ENCODE results near the gene ESYT2. TPM values are rescaled to one million over a fixed set of nuclear protein-coding genes. Genes with fewer than 3 reads are reported as not detected.
A peak's percentile ranks its signal among the peaks of the same experiment; 100 is the strongest.

The ESYT2 gene
- total RNA-seq, 1 experiment from 2014 or later = 37.5 TPM

DNA sequence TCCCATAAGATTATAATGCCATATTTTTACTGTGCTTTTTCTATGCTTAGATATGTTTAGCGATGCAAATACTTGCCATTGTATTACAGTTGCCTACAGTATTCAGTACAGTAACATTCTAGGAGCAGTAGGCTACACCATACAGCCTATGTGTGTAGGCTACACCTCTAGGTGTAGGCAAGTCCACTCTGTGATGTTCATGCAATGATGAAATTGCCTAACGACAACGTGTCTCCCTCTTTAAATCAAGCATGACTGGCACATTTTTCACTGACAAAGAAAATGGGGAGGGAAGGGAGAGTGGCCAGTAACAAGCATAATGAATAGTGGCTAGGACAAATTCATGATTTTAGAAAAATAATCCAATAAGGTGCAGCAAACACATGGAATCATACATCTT lies 126.4 kb downstream of the ESYT2 start:
- BruUV-seq (replicated peaks) = TSS peak; percentile 43
- H3K27me3 ChIP-seq (replicated peaks; ENCODE audit: insufficient read depth, low read depth, low read length, poor library complexity) = no peaks in the 10 kb centered on the region
- CTCF ChIA-PET = no interaction called here
- no peak for TF ChIP-seq EZH2 (IDR thresholded peaks at IDR 0.05; ENCODE audit: borderline replicate concordance, low read depth, low read length, poor library complexity, severe bottlenecking)
- TF ChIP-seq, protein P1, sequence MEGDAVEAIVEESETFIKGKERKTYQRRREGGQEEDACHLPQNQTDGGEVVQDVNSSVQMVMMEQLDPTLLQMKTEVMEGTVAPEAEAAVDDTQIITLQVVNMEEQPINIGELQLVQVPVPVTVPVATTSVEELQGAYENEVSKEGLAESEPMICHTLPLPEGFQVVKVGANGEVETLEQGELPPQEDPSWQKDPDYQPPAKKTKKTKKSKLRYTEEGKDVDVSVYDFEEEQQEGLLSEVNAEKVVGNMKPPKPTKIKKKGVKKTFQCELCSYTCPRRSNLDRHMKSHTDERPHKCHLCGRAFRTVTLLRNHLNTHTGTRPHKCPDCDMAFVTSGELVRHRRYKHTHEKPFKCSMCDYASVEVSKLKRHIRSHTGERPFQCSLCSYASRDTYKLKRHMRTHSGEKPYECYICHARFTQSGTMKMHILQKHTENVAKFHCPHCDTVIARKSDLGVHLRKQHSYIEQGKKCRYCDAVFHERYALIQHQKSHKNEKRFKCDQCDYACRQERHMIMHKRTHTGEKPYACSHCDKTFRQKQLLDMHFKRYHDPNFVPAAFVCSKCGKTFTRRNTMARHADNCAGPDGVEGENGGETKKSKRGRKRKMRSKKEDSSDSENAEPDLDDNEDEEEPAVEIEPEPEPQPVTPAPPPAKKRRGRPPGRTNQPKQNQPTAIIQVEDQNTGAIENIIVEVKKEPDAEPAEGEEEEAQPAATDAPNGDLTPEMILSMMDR (conservative IDR thresholded peaks at IDR 0.05; ENCODE audit: low read depth, low read length) = no peak
- peak overlapping the region; percentile 86 for H3K4me3 ChIP-seq (ENCODE audit: low read depth, low read length, poor library complexity, severe bottlenecking)
- peaks cover 21% of the 10 kb centered on the region for H3K4me1 ChIP-seq (ENCODE audit: insufficient read depth, low read length, poor library complexity, severe bottlenecking)
- peaks cover 37% of the 10 kb centered on the region for H3K36me3 ChIP-seq (ENCODE audit: insufficient read depth, low read length, poor library complexity, severe bottlenecking)
- DNase-seq (ENCODE audit: low spot score) = no peak
- POLR2A ChIA-PET (ENCODE audit: low non-redundant PET) = no interaction called here
- H3K27ac ChIP-seq (ENCODE audit: low read depth, low read length, poor library complexity, severe bottlenecking) = peak overlapping the region; percentile 98
- H3K9me3 ChIP-seq (ENCODE audit: low read depth, low read length, poor library complexity, severe bottlenecking) = no peaks in the 10 kb centered on the region
- intact Hi-C loops (cut with micrococcal nuclease; ENCODE audit: unreplicated experiment) = loop anchor here (10.0 kb wide), 1 partner anchor 152 kb away; the partner anchor contains the start of gene DYNC2I1

DNA sequence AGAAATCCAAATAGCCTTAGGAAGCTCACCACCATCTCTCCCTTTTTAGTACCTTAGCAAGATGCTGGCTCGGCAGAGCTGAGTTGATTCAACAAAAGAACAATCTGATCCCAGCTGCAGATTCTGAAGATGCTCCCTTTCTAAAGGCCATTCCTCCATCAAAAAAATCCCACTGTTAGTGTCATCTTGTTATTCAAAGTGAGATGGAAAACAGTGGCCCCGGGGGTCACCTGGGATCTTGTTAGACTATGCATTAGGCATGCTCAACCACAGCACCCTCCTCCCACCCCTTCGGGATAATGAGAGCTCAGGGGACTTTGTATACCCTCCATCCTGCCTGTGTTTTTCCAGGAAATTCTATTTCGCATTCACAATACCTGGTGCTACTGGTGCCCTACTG lies 127.1 kb downstream of the ESYT2 start:
- TF ChIP-seq, protein P1 (conservative IDR thresholded peaks at IDR 0.05; ENCODE audit: low read depth, low read length) = no peak
- TF ChIP-seq EZH2 (IDR thresholded peaks at IDR 0.05; ENCODE audit: borderline replicate concordance, low read depth, low read length, poor library complexity, severe bottlenecking) = no peak
- ChIA-PET CTCF (no interaction called here), POLR2A (ENCODE audit: low non-redundant PET) (no interaction called here)
- peak overlapping the region; percentile 11 for H3K27ac ChIP-seq (ENCODE audit: low read depth, low read length, poor library complexity, severe bottlenecking)
- peak overlapping the region; percentile 86 for H3K4me3 ChIP-seq (ENCODE audit: low read depth, low read length, poor library complexity, severe bottlenecking)
- no peaks in the 10 kb centered on the region for H3K27me3 ChIP-seq (replicated peaks; ENCODE audit: insufficient read depth, low read depth, low read length, poor library complexity)
- DNase-seq (ENCODE audit: low spot score) = no peak
- peaks cover 21% of the 10 kb centered on the region for H3K4me1 ChIP-seq (ENCODE audit: insufficient read depth, low read length, poor library complexity, severe bottlenecking)
- no peaks in the 10 kb centered on the region for H3K9me3 ChIP-seq (ENCODE audit: low read depth, low read length, poor library complexity, severe bottlenecking)
- intact Hi-C loops (cut with micrococcal nuclease; ENCODE audit: unreplicated experiment) = loop anchor here (10.0 kb wide), 1 partner anchor 153 kb away; the partner anchor contains the start of gene DYNC2I1
- peaks cover 38% of the 10 kb centered on the region for H3K36me3 ChIP-seq (ENCODE audit: insufficient read depth, low read length, poor library complexity, severe bottlenecking)
- no TSS peak for BruUV-seq (replicated peaks)

DNA sequence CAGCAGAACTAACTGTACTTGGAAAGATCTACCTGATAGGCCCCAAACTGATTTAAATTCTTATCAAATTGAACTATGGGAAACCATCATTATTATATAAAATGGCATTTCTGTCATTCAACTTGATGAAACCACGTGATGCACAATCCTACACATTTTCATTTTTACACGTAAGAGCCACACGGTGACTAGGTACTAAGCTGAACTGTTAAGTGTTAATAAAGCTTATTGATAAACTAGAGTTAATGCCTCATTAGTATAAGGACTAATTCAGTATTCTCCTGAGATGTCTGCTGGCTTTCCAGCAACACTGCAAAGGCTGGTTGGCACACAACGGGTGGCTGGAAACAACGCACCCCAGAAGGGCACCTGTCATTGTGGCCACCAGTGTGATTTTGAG lies 129.3 kb downstream of the ESYT2 start:
- intact Hi-C loops (cut with micrococcal nuclease; ENCODE audit: unreplicated experiment) = loop anchor here (10.0 kb wide), 1 partner anchor 155 kb away; the partner anchor contains the start of gene DYNC2I1
- ChIA-PET POLR2A (ENCODE audit: low non-redundant PET) (no interaction called here), CTCF (no interaction called here)
- no peak for DNase-seq (ENCODE audit: low spot score)
- TF ChIP-seq, protein P1 (conservative IDR thresholded peaks at IDR 0.05; ENCODE audit: low read depth, low read length) = no peak
- TF ChIP-seq EZH2 (IDR thresholded peaks at IDR 0.05; ENCODE audit: borderline replicate concordance, low read depth, low read length, poor library complexity, severe bottlenecking) = no peak
- no peaks in the 10 kb centered on the region for H3K27me3 ChIP-seq (replicated peaks; ENCODE audit: insufficient read depth, low read depth, low read length, poor library complexity)
- H3K27ac ChIP-seq (ENCODE audit: low read depth, low read length, poor library complexity, severe bottlenecking) = no peak overlapping the region
- H3K4me1 ChIP-seq (ENCODE audit: insufficient read depth, low read length, poor library complexity, severe bottlenecking) = peaks cover 15% of the 10 kb centered on the region
- BruUV-seq (replicated peaks) = no TSS peak
- H3K36me3 ChIP-seq (ENCODE audit: insufficient read depth, low read length, poor library complexity, severe bottlenecking) = peaks cover 58% of the 10 kb centered on the region
- H3K4me3 ChIP-seq (ENCODE audit: low read depth, low read length, poor library complexity, severe bottlenecking) = no peak overlapping the region
- no peaks in the 10 kb centered on the region for H3K9me3 ChIP-seq (ENCODE audit: low read depth, low read length, poor library complexity, severe bottlenecking)

Measured in A673 (cell line).